HepG2 (cell line): ENCODE measurements around the gene ABAT. TPM values are rescaled to one million over a fixed set of nuclear protein-coding genes. Genes with fewer than 3 reads are reported as not detected.

Source experiments
- BCL3 ChIP-seq: sonication (generic); formaldehyde crosslinking; IDR thresholded peaks from 2 replicates; pipeline ENCODE4 v1.5.1; 2020; ENCODE audit warnings: mild to moderate bottlenecking, missing genetic modification reagents, moderate library complexity
- CENPT ChIP-seq: sonication (generic); formaldehyde crosslinking; IDR thresholded peaks from 2 replicates; pipeline ENCODE4 v1.8.0; 2022; ENCODE audit warnings: low read depth, mild to moderate bottlenecking, moderate library complexity, missing genetic modification reagents
- CHCHD3 ChIP-seq: sonication (generic); formaldehyde crosslinking; IDR thresholded peaks from 2 replicates; pipeline ENCODE4 v1.8.0; 2022; ENCODE audit warnings: mild to moderate bottlenecking, missing genetic modification reagents, moderate library complexity
- DZIP1 ChIP-seq: sonication (generic); formaldehyde crosslinking; IDR thresholded peaks from 2 replicates; pipeline ENCODE4 v1.5.0; 2020; ENCODE audit warnings: mild to moderate bottlenecking, missing genetic modification reagents
- EED ChIP-seq: sonication (generic); formaldehyde crosslinking; IDR thresholded peaks from 2 replicates; pipeline ENCODE4 v1.5.0; 2020; ENCODE audit warnings: mild to moderate bottlenecking, missing genetic modification reagents
- FOXK2 ChIP-seq: fragments of 450-650 bp; IDR thresholded peaks from 2 replicates; pipeline ENCODE4 v1.6.1; 2016
- MAFK ChIP-seq, 2 experiments: IDR thresholded peaks in 1 of 2; conservative IDR thresholded peaks in 1 of 2; 2 replicates each; pipeline ENCODE4 v1.6.1; 2011; ENCODE audit warnings: improper control_type of control experiment in 2 of 2, low read length in 2 of 2
- NCOR1 ChIP-seq: fragments of 200-600 bp; sonication (generic); IDR thresholded peaks from 2 replicates; pipeline ENCODE4 v1.7.0; 2017; ENCODE audit warnings: antibody characterized with exemption, low read length, borderline replicate concordance
- PRPF4 ChIP-seq: fragments of 200-400 bp; formaldehyde crosslinking; IDR thresholded peaks from 2 replicates; pipeline ENCODE4 v1.6.1; 2016; ENCODE audit warnings: low read length, low read depth; ENCODE audit not compliant: poor library complexity, severe bottlenecking
- PTBP1 ChIP-seq: fragments of 200-400 bp; formaldehyde crosslinking; IDR thresholded peaks from 2 replicates; pipeline ENCODE4 v1.6.1; 2018; ENCODE audit warnings: low read length, low read depth; ENCODE audit not compliant: poor library complexity, severe bottlenecking
- TAF1 ChIP-seq: sonication (generic); formaldehyde crosslinking; IDR thresholded peaks from 2 replicates; pipeline ENCODE4 v1.4.0; 2020; ENCODE audit warnings: missing genetic modification reagents
- ZBED4 ChIP-seq: sonication (generic); formaldehyde crosslinking; IDR thresholded peaks from 2 replicates; pipeline ENCODE4 v1.4.0; 2020; ENCODE audit warnings: missing genetic modification reagents, borderline replicate concordance
- ZBTB26 ChIP-seq: IDR thresholded peaks from 2 replicates; pipeline ENCODE4 v1.6.1; 2016; ENCODE audit warnings: missing compliant biosample characterization, missing genetic modification reagents, borderline replicate concordance
- ZNF33B ChIP-seq: sonication (generic); formaldehyde crosslinking; IDR thresholded peaks from 2 replicates; pipeline ENCODE4 v1.5.1; 2020; ENCODE audit warnings: mild to moderate bottlenecking, missing genetic modification reagents
- ZNF549 ChIP-seq: sonication (generic); formaldehyde crosslinking; IDR thresholded peaks from 2 replicates; pipeline ENCODE4 v1.5.0; 2020; ENCODE audit warnings: missing genetic modification reagents
- ZNF740 ChIP-seq: sonication (generic); formaldehyde crosslinking; IDR thresholded peaks from 2 replicates; pipeline ENCODE4 v1.4.0; 2020; ENCODE audit warnings: missing genetic modification reagents
- ZSCAN21 ChIP-seq: sonication (generic); formaldehyde crosslinking; IDR thresholded peaks from 2 replicates; pipeline ENCODE4 v1.8.0; 2022; ENCODE audit warnings: mild to moderate bottlenecking, missing genetic modification reagents, moderate library complexity, borderline replicate concordance
- polyA plus RNA-seq, 8 experiments: library from polyadenylated mRNA; depleted of rRNA in 3 of 8; stranded (reverse) in 7 of 8; unstranded in 1 of 8; fragments of >200 nt; fragmentation: Illumina TruSeq in 4 of 8; extraction: Trizol in 4 of 8; gene quantifications; 2 replicates each; pipeline versions ENCODE4 v1.2.1 to v1.2.3, GENCODE V29; 2011 to 2016; ENCODE audit warnings: low read depth in 4 of 8, missing spikeins in 1 of 8, mixed read lengths in 1 of 8; ENCODE audit not compliant: insufficient read depth in 1 of 8
- total RNA-seq, 5 experiments: library from RNA; depleted of rRNA; stranded (reverse); fragments of >200 nt; fragmentation: Illumina TruSeq; extraction: Trizol; gene quantifications; 2 replicates each; pipeline ENCODE4 v1.2.3, GENCODE V29; 2016; ENCODE audit warnings: low read depth in 1 of 5

The ABAT gene
- total and polyA plus RNA-seq, 2 of the 13 experiments (the other 11 are each of a cell fraction or from before 2014, with no cell fraction given): 47.6 to 97.3 TPM

GRCh38 chr16:8655184-8655717 is 19.2 kb upstream of the ABAT start (continued):
- TF ChIP-seq ZBED4 (0 out of 2 replicates have a peak, but pooled peaks have one; percentile 57), ZNF33B (CRISPR knock-in tag) (no peak), NCOR1 (no peak), DZIP1 (CRISPR knock-in tag) (no peak), PTBP1 (no peak), CHCHD3 (CRISPR knock-in tag) (no peak), ZNF549 (CRISPR knock-in tag) (no peak), ZNF740 (CRISPR knock-in tag) (no peak), EED (CRISPR knock-in tag) (no peak), BCL3 (CRISPR knock-in tag) (0 out of 2 replicates have a peak, but pooled peaks have one; percentile 59), ZBTB26 (CRISPR knock-in tag) (no peak), PRPF4 (no peak), MAFK (conservative IDR thresholded peaks at IDR 0.05 in 1 of 2, IDR thresholded peaks at IDR 0.05 in 1 of 2; ENCODE audit: low read length in 2 of 2) (no peak), TAF1 (CRISPR knock-in tag) (no peak), CENPT (CRISPR knock-in tag) (no peak), FOXK2 (no peak), ZSCAN21 (CRISPR knock-in tag) (no peak)
